ENCODE results near the gene RPS6KL1.

GRCh38 chr14:74934476-74935359 lies 11.7 kb upstream of the RPS6KL1 start:
- TF ChIP-seq CTCF (IDR thresholded peaks at IDR 0.05) (no peak), MAFK (IDR thresholded peaks at IDR 0.05; ENCODE audit: partially characterized antibody) (no peak), MAZ (IDR thresholded peaks at IDR 0.05; ENCODE audit: borderline replicate concordance, low read depth, low read length) (no peak), CEBPB (IDR thresholded peaks at IDR 0.05) (no peak), EP300 (IDR thresholded peaks at IDR 0.05) (no peak), REST (IDR thresholded peaks at IDR 0.05) (no peak), CBX2 (IDR thresholded peaks at IDR 0.05; ENCODE audit: borderline replicate concordance, low read depth) (no peak), KDM5A (IDR thresholded peaks at IDR 0.05) (no peak), SREBF2 (IDR thresholded peaks at IDR 0.05) (no peak), JUN (IDR thresholded peaks at IDR 0.05) (no peak)

All from A549 (cell line).